ENCODE data around the gene DDX21.

DNA sequence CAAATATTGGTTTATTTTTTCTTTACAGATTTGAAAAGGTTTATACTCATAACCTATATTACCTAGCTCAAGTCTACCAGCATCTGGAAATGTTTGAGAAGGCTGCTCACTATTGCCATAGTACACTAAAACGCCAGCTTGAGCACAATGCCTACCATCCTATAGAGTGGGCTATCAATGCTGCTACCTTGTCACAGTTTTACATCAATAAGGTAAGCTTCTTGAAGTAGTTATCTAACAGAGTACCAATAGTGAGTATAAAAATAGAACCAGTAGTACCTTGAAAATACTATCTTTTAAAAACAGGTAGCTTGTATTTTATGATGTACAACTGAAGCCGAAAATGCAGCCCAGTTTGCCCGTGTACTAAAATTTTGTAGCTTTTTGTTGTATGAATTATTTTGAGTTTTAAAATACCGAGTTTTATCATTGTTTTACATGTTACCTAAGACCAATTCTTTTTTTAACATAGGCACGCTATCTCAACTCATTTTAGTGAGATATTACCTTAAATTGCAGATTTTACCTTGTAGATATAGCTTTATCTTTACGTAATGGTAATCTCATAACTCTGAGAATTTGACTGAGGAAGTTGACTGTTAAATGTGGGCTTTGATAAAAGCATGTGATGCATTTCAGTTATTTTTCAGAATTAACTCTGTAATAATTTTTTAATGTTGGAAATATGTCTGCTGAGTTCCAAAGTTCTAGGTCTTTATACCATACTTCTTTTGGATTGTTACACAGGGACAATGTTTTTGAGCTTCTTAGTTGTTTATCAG, 49.9 kb downstream of the DDX21 start:
- TF ChIP-seq EZH2 (IDR thresholded peaks at IDR 0.05), result no peak
- no peak for TF ChIP-seq POLR2AphosphoS5 (IDR thresholded peaks at IDR 0.05; ENCODE audit: borderline replicate concordance, low read depth, low read length)
